ENCODE measurements around the gene YAF2. TPM values are rescaled to one million over a fixed set of nuclear protein-coding genes. Genes with fewer than 3 reads are reported as not detected.

Gene YAF2
- total RNA-seq, 1 donor from 2014 or later, result 19.6 TPM

DNA sequence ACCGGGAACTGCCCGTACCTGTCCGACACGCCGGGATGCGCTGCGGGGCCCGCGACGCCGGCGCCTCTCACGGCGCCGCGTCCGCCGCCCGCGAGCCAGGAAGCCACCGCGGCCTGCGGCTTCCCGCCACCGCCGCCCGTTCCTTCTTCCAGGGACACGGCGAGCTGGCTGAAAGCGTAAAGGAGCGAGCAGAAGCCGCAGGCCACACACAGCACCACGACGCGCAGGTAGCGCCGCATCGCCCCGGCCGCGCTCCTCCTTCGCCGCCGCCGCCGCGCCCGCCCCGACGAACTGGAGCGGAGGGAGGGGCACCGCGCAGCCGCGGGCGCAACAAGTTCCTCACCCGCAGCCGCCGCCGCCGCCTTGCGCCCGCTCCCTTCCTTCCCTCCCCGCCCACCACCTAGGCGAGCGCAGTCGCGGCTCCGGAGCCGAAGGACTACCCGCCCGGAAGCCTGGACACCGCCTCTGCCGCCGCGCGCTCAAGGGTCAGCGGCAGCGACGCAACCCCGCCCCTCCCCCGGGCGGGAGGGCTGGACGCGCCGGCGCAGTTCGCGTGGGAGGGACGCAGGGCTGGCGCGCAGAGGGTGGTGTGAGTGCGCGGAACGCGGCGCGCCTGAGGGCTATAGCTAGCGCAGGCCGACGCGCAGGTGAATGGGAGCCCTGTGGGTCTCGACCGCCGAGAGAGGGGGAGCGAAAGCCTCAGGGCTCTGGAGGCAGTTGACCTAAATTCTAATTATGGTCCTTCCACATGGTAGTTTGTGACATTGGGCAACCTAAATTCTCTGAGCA is 93.4 kb downstream of the YAF2 start, which contains the start of gene GXYLT1:
GXYLT1 (minus strand) TSS at position 467 of the 789 bp plus-strand sequence; CDS start at position 239, 228 bp downstream.
- DNase-seq, result peak; percentile 95

DNA sequence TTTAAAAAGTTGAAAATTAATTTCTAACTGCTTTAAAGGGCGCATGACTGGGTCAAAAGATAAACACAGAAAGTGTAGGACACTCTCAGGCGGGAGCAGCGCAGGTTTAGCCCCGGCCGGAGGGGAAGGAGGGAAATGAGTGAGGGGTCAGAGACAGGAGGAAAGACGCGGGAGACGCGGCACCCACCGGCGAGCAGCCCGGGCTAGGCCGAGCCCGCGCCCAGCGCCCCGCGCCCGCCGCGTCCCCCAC is 94.0 kb downstream of the YAF2 start:
- no peak for DNase-seq

DNA sequence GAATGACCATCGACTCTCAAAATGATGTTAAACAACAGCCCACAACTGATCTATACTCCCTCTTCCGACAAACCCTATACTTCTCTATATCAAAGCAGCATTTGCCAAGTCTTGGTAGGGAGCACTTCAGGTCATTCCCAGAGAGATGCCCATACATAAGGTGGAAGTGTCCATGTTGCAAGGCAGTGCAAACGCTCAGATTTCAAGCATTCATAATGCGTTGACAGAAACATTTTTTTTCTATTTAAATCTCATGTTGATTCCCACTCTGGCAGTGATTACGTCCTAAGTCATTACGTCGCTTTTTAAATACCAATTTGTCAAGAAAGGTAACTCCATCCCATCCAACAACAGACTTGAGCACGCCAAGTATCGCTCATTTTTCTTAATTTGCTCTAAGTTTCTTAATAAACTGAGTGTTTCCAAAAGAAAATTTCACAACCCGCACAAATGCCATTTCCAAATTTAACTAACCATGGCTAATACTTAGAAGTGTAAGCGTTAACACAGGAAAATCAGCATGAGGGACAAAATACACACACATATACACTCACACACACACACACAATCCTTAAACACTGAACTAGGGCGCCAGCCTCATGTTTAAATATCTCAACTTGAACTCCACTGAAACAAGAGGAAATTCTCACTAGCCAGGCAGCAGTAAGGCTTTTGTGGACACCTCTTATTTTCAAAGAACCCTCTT is 94.4 kb downstream of the YAF2 start:
- DNase-seq, result peak; percentile 48

DNA sequence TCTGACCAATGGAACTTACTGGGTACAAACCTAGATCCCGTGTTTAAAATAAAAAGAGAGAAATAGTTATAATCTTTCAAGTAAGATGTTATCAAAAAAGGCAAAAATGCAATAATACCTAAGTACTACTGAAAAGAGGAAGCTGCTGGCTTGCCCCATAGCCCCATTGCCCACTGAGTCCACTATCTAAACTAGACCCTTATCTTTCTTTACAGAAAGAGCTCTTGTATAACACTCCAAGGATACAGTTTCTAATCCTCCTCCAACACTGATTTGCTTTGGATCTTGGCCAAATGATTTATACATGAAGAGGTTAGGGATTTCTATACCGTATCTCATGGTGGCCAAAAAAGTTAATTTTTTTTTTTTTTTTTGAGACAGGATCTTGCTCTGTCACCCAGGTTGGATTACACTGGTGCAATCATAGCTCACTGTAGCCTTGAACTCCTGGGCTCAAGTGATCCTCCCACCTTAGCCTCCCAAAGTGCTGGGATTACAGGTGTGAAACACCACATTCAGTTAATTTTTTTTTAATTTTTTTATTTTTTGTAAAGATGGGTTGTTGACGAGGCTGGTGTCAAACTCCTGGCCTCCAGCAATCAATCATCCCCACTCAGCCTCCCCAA is 96.0 kb downstream of the YAF2 start:
- no peak for DNase-seq

DNA sequence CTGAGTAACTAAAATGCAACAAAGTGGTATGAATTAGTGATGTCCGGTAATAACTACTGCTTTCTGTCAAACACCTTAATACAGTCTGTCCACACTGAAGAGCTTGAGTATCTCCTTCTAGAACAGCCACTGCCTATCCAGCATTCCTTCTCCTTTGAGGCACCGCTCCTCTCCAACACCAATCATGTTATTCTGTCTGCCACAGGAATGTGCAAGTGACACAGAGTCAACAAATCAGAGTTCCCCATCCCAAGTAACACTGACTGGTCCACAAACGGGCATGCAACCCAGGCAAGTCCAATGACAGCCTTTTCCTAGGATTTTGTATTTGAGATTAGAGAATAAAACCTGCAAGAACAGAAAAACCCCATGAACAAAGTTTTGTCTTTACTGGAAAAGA is 97.1 kb downstream of the YAF2 start:
- DNase-seq, result no peak

GRCh38 chr12:42135259-42135814 is 102.7 kb downstream of the YAF2 start:
- no peak for DNase-seq

DNA sequence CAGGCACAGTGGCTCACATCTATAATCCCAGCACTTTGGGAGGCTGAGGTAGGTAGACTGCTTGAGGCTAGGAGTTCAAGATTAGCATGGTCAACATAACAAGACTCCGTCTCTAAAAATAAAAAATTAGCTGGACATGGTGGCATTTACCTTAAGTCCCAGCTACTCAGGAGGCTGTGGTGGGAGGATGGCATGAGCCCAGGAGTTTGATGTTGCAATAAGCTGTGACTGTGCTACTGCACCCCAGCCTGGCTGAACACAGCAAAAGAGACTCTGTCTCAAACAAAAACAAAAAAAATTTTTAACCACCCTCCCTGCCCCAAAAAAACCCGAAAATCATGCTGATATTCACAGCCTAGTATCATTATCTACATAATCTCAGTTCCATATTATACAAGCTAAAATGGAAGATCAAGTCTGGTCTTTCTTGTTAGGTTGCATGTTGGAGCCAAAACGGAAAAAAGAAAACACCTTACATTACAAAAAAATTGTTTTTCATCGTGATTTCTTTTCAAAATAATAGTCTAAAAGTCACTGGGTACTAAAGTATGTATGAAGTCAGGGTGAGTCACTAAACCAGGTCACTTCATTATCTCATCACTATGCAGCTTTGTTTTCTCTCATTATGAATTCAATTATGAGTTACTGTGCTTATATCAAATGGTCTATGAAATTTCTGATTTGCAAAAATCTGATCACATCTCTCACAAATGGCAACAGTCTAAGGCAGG is 107.2 kb downstream of the YAF2 start:
- DNase-seq, result no peak

- DNase-seq, result peak; percentile 80
Measured at GRCh38 chr12:42129595-42130204, 108.3 kb downstream of the YAF2 start.

DNA sequence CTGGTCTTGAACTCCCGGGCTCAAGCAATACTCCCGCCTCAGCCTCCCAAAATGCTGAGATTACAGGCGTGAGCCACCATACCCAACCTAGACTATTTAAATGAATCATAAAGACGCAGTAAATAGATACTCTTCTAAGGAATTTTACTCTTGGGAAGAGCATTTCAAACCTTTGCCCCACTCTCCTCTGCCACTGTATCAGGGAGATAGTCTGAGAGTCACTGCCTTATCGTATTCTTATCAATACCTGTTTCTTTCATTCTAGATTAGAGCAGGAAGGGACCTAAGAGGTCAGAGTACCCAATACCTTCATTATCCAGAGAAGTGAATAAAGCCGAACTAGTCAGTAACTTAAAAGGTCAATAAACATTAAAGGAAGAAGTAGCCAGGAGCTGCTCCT is 109.2 kb downstream of the YAF2 start:
- no peak for DNase-seq

DNA sequence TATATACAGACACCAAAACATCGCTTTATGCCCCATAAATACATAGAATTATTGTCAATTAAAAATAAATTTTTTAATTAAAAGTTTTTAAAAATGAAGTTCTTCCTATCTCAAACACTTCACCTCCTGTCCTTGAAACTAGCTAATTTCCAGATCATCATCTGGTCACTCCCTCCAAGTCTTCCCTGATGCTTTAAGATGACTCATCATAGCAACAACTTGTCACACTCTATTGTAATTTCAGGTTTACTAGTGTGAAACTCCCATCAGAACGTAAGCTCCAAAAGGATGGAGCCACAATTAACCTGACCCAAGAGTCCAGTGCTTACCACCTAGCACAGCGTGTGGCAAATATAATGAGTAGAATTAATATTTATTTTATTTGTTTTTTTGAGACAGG is 109.7 kb downstream of the YAF2 start:
- DNase-seq, result no peak

GRCh38 chr12:42126963-42127362 is 111.1 kb downstream of the YAF2 start:
- no peak for DNase-seq

GRCh38 chr12:42125388-42125767 is 112.7 kb downstream of the YAF2 start:
- DNase-seq, result no peak

DNA sequence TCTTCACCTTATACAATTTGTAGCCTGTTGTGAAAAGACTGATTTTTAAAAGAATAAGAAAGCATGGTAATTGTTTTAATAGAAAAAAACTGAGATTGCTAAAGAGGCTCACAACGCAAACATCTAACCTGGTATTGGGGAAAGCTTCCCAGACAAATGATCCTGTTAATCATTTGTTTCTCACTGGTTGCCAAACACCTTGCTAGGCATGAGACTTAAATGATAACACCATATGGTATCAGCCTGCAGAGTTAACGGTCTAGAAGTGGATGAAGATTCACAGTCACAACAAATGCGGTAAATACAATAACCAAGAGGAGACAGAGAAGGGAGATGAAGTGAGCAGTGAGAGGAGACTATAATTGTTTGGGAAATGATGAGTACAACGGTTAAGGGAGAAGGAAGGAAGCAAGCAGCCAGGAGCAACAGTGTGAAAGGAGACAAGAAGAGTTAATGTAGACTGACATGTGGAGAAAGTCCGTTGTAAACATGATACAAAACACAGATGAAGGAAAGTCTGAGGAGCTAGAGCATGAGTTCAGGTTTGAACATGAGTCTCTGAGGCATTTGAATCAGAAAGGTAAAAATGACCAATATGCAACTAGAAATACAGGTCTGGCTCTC is 113.2 kb downstream of the YAF2 start:
- DNase-seq, result no peak

DNA sequence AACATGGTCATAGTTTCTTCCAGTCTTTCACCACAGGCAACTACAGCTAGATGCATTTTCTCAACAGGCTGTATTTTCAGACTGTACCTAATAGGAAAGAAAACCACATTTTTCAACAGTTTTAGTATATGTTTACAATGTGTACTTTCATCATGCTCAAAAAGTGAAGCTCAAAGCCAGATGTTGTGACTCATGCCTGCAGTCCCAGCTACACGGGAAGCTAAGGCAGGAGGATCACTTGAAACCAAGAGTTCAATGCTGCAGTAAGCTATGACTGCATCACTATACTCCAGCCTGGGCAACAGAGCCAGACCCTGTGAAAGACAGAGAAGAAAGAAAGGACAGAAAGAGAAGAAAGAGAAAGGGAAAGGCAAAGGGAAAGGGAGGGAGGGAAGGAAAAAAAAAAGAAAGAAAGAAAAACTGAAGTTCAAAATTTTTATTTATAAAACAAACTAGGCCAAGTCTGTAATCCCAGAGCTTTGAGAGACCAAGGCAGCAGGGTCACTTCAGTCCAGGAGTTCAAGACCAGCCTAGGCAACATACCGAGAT is 118.9 kb downstream of the YAF2 start:
- no peak for DNase-seq

GRCh38 chr12:42118136-42118879 is 119.7 kb downstream of the YAF2 start:
- no peak for DNase-seq

DNA sequence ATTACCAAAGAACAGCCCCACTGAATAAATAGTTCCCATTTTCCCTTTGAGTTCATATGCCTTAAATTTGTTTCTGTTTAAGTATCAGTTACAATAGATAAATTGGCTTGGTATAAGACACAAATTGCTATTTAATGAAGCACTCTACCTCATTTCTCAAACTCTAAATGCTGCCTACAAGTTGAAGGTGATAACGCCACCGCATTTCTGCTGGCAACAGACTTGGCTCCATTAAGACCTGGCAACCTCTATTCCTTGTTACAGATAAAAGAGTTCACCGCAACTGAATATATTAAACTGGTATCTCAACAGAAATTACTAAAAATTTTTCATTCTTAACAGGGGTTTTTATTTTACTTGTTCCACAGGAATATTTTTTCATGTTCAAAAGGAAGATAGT is 129.0 kb downstream of the YAF2 start:
- DNase-seq, result no peak
